Measurements from ENCODE around the gene UBE2D2. TPM values are rescaled to one million over a fixed set of nuclear protein-coding genes. Genes with fewer than 3 reads are reported as not detected.
A peak's percentile ranks its signal among the peaks of the same experiment; 100 is the strongest.

Gene UBE2D2
- total RNA-seq, 1 donor from 2014 or later, result 129 TPM

- Mint-ChIP-seq H3K4me1 (ENCODE audit: low read depth) (peaks cover 66% of the 10 kb centered on the region), H3K4me3 (ENCODE audit: unreplicated experiment) (peak overlapping the region; percentile 99), H3K36me3 (ENCODE audit: low read depth) (peaks cover 5% of the 10 kb centered on the region), H3K27me3 (ENCODE audit: low read depth) (no peaks in the 10 kb centered on the region), H3K9me3 (ENCODE audit: low read depth) (no peaks in the 10 kb centered on the region), H3K27ac (ENCODE audit: unreplicated experiment) (peak overlapping the region; percentile 99)
- peak; percentile 81 for DNase-seq (ENCODE audit: low spot score)
- TF ChIP-seq, protein P1, sequence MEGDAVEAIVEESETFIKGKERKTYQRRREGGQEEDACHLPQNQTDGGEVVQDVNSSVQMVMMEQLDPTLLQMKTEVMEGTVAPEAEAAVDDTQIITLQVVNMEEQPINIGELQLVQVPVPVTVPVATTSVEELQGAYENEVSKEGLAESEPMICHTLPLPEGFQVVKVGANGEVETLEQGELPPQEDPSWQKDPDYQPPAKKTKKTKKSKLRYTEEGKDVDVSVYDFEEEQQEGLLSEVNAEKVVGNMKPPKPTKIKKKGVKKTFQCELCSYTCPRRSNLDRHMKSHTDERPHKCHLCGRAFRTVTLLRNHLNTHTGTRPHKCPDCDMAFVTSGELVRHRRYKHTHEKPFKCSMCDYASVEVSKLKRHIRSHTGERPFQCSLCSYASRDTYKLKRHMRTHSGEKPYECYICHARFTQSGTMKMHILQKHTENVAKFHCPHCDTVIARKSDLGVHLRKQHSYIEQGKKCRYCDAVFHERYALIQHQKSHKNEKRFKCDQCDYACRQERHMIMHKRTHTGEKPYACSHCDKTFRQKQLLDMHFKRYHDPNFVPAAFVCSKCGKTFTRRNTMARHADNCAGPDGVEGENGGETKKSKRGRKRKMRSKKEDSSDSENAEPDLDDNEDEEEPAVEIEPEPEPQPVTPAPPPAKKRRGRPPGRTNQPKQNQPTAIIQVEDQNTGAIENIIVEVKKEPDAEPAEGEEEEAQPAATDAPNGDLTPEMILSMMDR (IDR thresholded peaks at IDR 0.05), result no peak
Measured at GRCh38 chr5:139651853-139652787, 91.0 kb downstream of the UBE2D2 start.

GRCh38 chr5:139652788-139653241 lies 91.7 kb downstream of the UBE2D2 start:
- peak overlapping the region; percentile 99 for H3K4me3 Mint-ChIP-seq (ENCODE audit: unreplicated experiment)
- peaks cover 66% of the 10 kb centered on the region for H3K4me1 Mint-ChIP-seq (ENCODE audit: low read depth)
- peaks cover 5% of the 10 kb centered on the region for H3K36me3 Mint-ChIP-seq (ENCODE audit: low read depth)
- H3K27me3 Mint-ChIP-seq (ENCODE audit: low read depth), result no peaks in the 10 kb centered on the region
- TF ChIP-seq, protein P1 (IDR thresholded peaks at IDR 0.05), result peak; percentile 36
- no peak for DNase-seq (ENCODE audit: low spot score)
- peak overlapping the region; percentile 99 for H3K27ac Mint-ChIP-seq (ENCODE audit: unreplicated experiment)
- no peaks in the 10 kb centered on the region for H3K9me3 Mint-ChIP-seq (ENCODE audit: low read depth)

- no peaks in the 10 kb centered on the region for H3K27me3 Mint-ChIP-seq (ENCODE audit: low read depth)
- peak overlapping the region; percentile 99 for H3K27ac Mint-ChIP-seq (ENCODE audit: unreplicated experiment)
- peaks cover 73% of the 10 kb centered on the region for H3K4me1 Mint-ChIP-seq (ENCODE audit: low read depth)
- TF ChIP-seq, protein P1 (IDR thresholded peaks at IDR 0.05), result no peak
- peak overlapping the region; percentile 99 for H3K4me3 Mint-ChIP-seq (ENCODE audit: unreplicated experiment)
- no peaks in the 10 kb centered on the region for H3K9me3 Mint-ChIP-seq (ENCODE audit: low read depth)
- DNase-seq (ENCODE audit: low spot score), result no peak
- peaks cover 5% of the 10 kb centered on the region for H3K36me3 Mint-ChIP-seq (ENCODE audit: low read depth)
Measured at GRCh38 chr5:139653616-139654015, 92.5 kb downstream of the UBE2D2 start.

- no peak for DNase-seq (ENCODE audit: low spot score)
- peak overlapping the region; percentile 99 for H3K27ac Mint-ChIP-seq (ENCODE audit: unreplicated experiment)
- no peaks in the 10 kb centered on the region for H3K27me3 Mint-ChIP-seq (ENCODE audit: low read depth)
- H3K4me1 Mint-ChIP-seq (ENCODE audit: low read depth), result peaks cover 81% of the 10 kb centered on the region
- H3K4me3 Mint-ChIP-seq (ENCODE audit: unreplicated experiment), result peak overlapping the region; percentile 99
- H3K9me3 Mint-ChIP-seq (ENCODE audit: low read depth), result no peaks in the 10 kb centered on the region
- TF ChIP-seq, protein P1 (IDR thresholded peaks at IDR 0.05), result no peak
- H3K36me3 Mint-ChIP-seq (ENCODE audit: low read depth), result peaks cover 5% of the 10 kb centered on the region
Measured at GRCh38 chr5:139654464-139654863, 93.3 kb downstream of the UBE2D2 start.

DNA sequence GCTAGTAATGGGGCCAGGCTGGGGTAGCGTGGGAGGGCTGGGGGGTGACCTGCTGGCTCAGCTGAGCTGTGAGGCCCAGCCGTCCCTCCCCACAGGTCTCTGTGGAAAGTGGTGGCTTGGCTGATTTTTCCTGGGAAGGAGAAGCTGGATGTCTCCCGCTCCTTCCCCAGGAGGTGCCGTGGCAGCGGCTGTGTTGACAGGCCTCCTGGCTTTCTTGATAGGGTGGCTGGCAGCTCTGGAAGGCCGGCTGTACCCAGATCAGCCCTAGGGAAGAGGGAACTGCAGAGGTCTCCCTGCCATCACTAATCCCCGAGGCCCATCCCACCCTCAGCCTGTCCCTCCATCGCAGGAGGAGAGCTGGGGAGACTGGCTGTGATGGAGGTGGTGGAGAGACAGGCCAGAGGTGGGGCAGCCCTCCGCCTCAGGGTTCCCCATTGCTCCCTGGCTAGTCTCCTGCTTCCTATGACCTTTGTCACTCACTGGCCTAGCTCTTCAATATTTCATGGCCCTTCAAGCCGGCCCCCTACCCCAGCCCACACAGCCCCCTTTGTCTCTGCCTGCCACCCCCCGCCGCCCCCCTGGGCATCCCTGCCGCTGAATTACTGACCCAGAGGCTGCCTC lies 93.8 kb downstream of the UBE2D2 start:
- TF ChIP-seq, protein P1 (IDR thresholded peaks at IDR 0.05), result peak; percentile 9
- Mint-ChIP-seq H3K27ac (ENCODE audit: unreplicated experiment) (peak overlapping the region; percentile 99), H3K4me1 (ENCODE audit: low read depth) (peaks cover 85% of the 10 kb centered on the region), H3K27me3 (ENCODE audit: low read depth) (no peaks in the 10 kb centered on the region), H3K36me3 (ENCODE audit: low read depth) (peaks cover under 1% of the 10 kb centered on the region), H3K9me3 (ENCODE audit: low read depth) (no peaks in the 10 kb centered on the region), H3K4me3 (ENCODE audit: unreplicated experiment) (peak overlapping the region; percentile 99)
- no peak for DNase-seq (ENCODE audit: low spot score)
